Ammon's horn (tissue), 1 donor: ENCODE measurements around the gene HNRNPC.

Experiments
- DNase-seq: peaks from one replicate; pipeline ENCODE4 v3.0.0-alpha.2; 2016; ENCODE audit warnings: low spot score

The HNRNPC gene

GRCh38 chr14:21210023-21210422 lies 59.2 kb downstream of the HNRNPC start:
- DNase-seq = no peak

- no peak for DNase-seq
Measured at GRCh38 chr14:21209185-21209584, 60.1 kb downstream of the HNRNPC start.

GRCh38 chr14:21208554-21208953 lies 60.7 kb downstream of the HNRNPC start:
- no peak for DNase-seq

- no peak for DNase-seq
Measured at GRCh38 chr14:21206753-21207684, 62.2 kb downstream of the HNRNPC start.

GRCh38 chr14:21205678-21206581 lies 63.3 kb downstream of the HNRNPC start:
- DNase-seq = no peak

- DNase-seq = no peak
Measured at GRCh38 chr14:21205026-21205677, 64.1 kb downstream of the HNRNPC start.

GRCh38 chr14:21204167-21205025 lies 64.8 kb downstream of the HNRNPC start:
- no peak for DNase-seq

GRCh38 chr14:21203470-21204166 lies 65.6 kb downstream of the HNRNPC start:
- no peak for DNase-seq

- no peak for DNase-seq
Measured at GRCh38 chr14:21202463-21203358, 66.5 kb downstream of the HNRNPC start.

- DNase-seq = no peak
Measured at GRCh38 chr14:21201732-21202462, 67.3 kb downstream of the HNRNPC start.

- no peak for DNase-seq
Measured at GRCh38 chr14:21200752-21201461, 68.3 kb downstream of the HNRNPC start.

GRCh38 chr14:21199611-21200560 lies 69.4 kb downstream of the HNRNPC start:
- DNase-seq = no peak

GRCh38 chr14:21197418-21198205 lies 71.6 kb downstream of the HNRNPC start:
- no peak for DNase-seq

- no peak for DNase-seq
Measured at GRCh38 chr14:21194597-21194996, 74.6 kb downstream of the HNRNPC start.

- DNase-seq = no peak
Measured at GRCh38 chr14:21192875-21193535, 76.2 kb downstream of the HNRNPC start.

- no peak for DNase-seq
Measured at GRCh38 chr14:21192447-21192822, 76.8 kb downstream of the HNRNPC start.
